Activated T-helper 2 cell treated with anti-CD3 and anti-CD28 coated beads, Interferon-gamma antibody, Interleukin-2, Interleukin-4, amounts not matched to agents 10 μg/mL and 5 μg/mL and 100 μg/mL, durations not matched to agents 14 hours and 24 hours and 36 hours (primary cell): ENCODE data around the gene SDR42E2. TPM values are rescaled to one million over a fixed set of nuclear protein-coding genes. Genes with fewer than 3 reads are reported as not detected.
"Not testable (repeated sequence)": the region's sequence is repeated elsewhere in the genome, so short reads cannot be mapped to it uniquely, and the experiment has no call there.

Source experiments
- DNase-seq: peaks from one replicate; pipeline ENCODE4 v3.0.0; 2021; ENCODE audit warnings: low spot score
- H3K27ac Mint-ChIP-seq: one replicate; pipeline ENCODE4 v1.8.0; 2021; ENCODE audit warnings: mixed read lengths
- H3K27me3 Mint-ChIP-seq: one replicate; pipeline ENCODE4 v1.8.0; 2021; ENCODE audit warnings: low read depth, mixed read lengths
- H3K36me3 Mint-ChIP-seq: one replicate; pipeline ENCODE4 v1.8.0; 2021; ENCODE audit warnings: low read depth, mixed read lengths
- H3K4me1 Mint-ChIP-seq: one replicate; pipeline ENCODE4 v1.8.0; 2021; ENCODE audit warnings: low read depth, mixed read lengths
- H3K4me3 Mint-ChIP-seq: one replicate; pipeline ENCODE4 v1.8.0; 2021; ENCODE audit warnings: low read depth, mild to moderate bottlenecking, moderate library complexity, mixed read lengths
- H3K9me3 Mint-ChIP-seq: one replicate; pipeline ENCODE4 v1.8.0; 2021; ENCODE audit warnings: mixed read lengths
- intact Hi-C: fragments of 100-400 bp; cut with micrococcal nuclease; formaldehyde crosslinking; loops from one replicate; pipeline ENCODE4 v1.15.1; 2023
- total RNA-seq: library from RNA; stranded (reverse); gene quantifications from 2 replicates; pipeline ENCODE4 v1.2.3, GENCODE V29; 2022

The SDR42E2 gene
- total RNA-seq, 1 donor from 2014 or later, result 0.09 TPM

DNA sequence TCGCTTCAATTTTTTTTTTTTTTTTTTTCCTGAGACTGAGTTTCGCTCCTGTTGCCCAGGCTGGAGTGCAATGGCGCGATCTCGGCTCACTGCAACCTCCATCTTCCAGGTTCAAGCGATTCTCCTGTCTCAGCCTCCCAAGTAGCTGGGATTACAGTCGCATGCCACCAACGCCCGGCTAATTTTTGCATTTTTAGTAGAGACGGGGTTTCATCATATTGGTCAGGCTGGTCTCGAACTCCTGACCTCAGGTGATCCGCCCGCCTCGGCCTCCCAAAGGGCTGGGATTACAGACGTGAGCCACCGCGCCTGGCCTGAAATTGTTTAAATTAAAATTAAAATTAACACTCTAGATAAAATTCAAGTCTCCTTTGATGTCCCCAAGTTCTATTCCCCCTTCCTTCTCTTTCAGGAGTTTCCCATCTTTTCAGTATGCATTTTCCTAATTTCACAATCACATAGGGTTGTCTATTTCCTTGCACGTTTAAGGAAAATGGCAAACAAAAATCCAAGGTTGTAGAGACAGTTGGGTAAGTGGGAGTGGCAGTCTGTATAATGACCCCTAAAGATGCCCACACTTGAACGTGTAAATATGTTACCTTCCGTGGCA is 34.4 kb downstream of the SDR42E2 start:
- H3K9me3 Mint-ChIP-seq, DNase-seq, H3K27me3 Mint-ChIP-seq, H3K27ac Mint-ChIP-seq, H3K36me3 Mint-ChIP-seq, intact Hi-C loops: not testable (repeated sequence)
- Mint-ChIP-seq H3K4me3 (peak overlapping the region; percentile 75), H3K4me1 (peaks cover 48% of the 10 kb centered on the region)

DNA sequence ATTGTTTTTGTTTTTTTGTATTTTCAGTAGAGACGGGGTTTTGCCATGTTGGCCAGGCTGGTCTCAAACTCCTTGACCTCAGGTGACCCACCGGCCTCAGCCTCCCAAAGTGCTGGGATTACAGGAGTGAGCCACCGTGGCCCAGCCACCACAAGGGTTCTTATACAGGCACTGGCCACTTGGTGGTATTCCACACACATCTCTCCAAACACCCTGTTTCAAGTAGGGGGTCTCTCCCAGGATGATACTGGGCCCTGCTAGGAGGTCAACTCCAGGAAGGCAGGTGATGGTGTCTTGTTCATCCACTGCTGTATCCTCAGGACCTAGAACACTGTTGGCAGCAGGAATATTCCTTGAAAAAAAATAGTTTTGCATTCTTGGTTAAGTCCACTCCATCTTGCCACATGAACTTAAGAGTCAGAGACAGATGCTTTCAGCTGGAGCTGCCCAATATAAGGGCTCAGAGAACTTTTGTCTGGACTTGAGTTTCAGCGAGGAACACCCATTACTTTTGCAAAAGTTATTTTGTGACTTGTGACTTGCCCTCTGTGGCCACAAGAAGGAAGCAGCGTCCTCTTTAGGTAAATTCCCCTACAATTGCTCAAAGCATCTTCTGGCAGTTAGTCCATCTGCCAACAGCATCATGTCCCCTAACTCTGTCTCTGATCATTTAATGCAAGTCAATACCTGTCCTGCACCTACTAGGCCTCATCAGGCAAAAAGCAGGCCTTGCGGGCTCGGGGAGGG is 36.4 kb downstream of the SDR42E2 start:
- no peaks in the 10 kb centered on the region for H3K9me3 Mint-ChIP-seq
- no peaks in the 10 kb centered on the region for H3K36me3 Mint-ChIP-seq
- peaks cover 34% of the 10 kb centered on the region for H3K4me1 Mint-ChIP-seq
- H3K4me3 Mint-ChIP-seq, result no peak overlapping the region
- DNase-seq, result no peak
- H3K27me3 Mint-ChIP-seq, result no peaks in the 10 kb centered on the region
- H3K27ac Mint-ChIP-seq, result no peak overlapping the region
- intact Hi-C loops, result no loop called here

DNA sequence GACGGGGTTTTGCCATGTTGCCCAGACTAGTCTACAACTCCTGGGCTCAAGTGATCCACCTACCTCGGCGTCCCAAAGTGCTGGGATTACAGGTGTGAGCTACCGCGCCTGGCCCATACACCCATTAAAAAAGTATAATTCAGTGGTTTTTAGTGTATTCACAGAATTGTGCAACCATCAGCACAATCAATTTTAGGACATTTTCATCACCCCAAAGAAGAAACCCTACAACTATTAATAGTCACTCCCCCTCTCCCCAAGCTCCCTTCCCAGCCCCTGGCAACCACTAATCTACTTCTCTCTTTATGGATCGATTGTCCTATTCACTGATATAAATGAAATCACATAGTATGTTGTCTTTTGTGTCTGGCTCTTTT is 39.9 kb downstream of the SDR42E2 start:
- Mint-ChIP-seq H3K36me3 (peaks cover 1% of the 10 kb centered on the region), H3K4me3 (no peak overlapping the region), H3K27ac (no peak overlapping the region), H3K9me3 (no peaks in the 10 kb centered on the region), H3K27me3 (no peaks in the 10 kb centered on the region), H3K4me1 (peaks cover 23% of the 10 kb centered on the region)
- DNase-seq, result no peak
- intact Hi-C loops, result no loop called here

DNA sequence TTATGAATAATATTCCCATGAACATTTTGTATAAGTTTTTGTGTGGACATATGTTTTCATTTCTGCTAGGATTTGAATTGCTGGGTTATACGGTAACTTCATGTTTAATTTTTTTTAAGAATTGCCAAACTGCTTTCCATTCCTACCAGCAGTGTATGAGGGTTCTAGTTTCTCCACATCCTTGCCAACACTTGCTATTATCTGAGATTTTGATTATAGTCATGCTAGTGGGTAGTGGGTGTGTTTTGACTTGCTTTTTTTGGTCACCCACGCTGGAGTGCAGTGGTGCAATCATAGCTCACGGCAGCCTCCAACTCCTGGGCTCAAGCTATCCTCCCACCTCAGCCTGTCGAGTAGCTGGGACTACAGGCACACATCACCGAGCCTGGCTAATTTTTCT is 40.8 kb downstream of the SDR42E2 start:
- H3K4me3 Mint-ChIP-seq, result no peak overlapping the region
- DNase-seq, result no peak
- no peaks in the 10 kb centered on the region for H3K9me3 Mint-ChIP-seq
- intact Hi-C loops, result no loop called here
- no peak overlapping the region for H3K27ac Mint-ChIP-seq
- H3K36me3 Mint-ChIP-seq, result peaks cover 6% of the 10 kb centered on the region
- H3K27me3 Mint-ChIP-seq, result no peaks in the 10 kb centered on the region
- H3K4me1 Mint-ChIP-seq, result peaks cover 29% of the 10 kb centered on the region

DNA sequence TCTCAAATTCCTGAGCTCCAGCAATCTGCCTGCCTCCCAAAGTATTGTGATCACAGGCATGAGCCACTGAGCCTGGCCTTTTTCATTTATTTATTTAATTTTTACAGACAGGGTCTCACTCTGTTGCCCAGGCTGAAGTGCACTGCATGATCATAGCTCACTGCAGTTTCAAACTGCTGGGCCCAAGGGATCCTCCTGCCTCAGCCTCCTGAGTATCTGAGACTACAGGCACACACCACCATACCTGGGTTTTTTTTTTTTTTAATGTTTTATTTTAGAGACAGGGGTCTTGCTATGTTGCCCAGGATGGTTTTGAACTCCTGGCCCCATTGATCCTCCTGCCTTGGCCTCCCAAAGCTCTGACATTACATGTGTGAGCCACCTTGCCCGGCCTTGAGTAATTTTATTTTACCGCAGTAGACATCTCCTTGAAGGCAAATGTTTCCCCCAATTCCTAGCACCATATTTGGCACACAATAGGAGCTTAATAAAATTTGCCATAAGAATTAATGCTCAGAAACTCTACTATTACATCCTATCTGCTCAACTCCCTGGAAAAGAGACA is 41.9 kb downstream of the SDR42E2 start:
- peaks cover 11% of the 10 kb centered on the region for H3K36me3 Mint-ChIP-seq
- no peak for DNase-seq
- peaks cover 26% of the 10 kb centered on the region for H3K4me1 Mint-ChIP-seq
- intact Hi-C loops, result no loop called here
- H3K9me3 Mint-ChIP-seq, result no peaks in the 10 kb centered on the region
- H3K27ac Mint-ChIP-seq, result no peak overlapping the region
- H3K27me3 Mint-ChIP-seq, result no peaks in the 10 kb centered on the region
- H3K4me3 Mint-ChIP-seq, result no peak overlapping the region

DNA sequence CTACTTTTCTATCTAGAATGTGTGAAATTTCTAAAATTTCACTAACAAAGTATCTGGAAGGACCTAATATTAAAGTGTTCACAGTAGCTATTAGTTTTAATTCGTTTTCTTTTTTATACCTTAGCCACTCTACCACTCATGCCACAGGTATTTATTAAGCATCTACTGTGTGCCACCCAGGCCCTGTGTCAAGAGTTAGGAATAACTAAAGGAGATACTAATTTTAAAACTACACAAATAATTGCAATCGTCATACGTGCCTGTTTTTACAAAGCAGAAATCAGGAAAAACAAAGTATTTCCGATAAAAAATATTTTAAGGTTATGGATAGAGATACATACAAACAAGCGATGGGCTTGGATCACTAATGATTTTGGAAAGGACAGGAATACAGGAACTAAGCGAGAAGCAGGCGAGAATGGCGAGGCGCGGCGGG is 43.3 kb downstream of the SDR42E2 start:
- DNase-seq, result no peak
- peaks cover 24% of the 10 kb centered on the region for H3K36me3 Mint-ChIP-seq
- peak overlapping the region; percentile 96 for H3K4me3 Mint-ChIP-seq
- no peaks in the 10 kb centered on the region for H3K27me3 Mint-ChIP-seq
- intact Hi-C loops, result loop anchor here (1.0 to 5.0 kb wide), 4 partner anchors 10 to 92 kb away; partner anchors contain the start of gene POLR3E
- H3K27ac Mint-ChIP-seq, result peak overlapping the region; percentile 78
- no peaks in the 10 kb centered on the region for H3K9me3 Mint-ChIP-seq
- peaks cover 36% of the 10 kb centered on the region for H3K4me1 Mint-ChIP-seq

DNA sequence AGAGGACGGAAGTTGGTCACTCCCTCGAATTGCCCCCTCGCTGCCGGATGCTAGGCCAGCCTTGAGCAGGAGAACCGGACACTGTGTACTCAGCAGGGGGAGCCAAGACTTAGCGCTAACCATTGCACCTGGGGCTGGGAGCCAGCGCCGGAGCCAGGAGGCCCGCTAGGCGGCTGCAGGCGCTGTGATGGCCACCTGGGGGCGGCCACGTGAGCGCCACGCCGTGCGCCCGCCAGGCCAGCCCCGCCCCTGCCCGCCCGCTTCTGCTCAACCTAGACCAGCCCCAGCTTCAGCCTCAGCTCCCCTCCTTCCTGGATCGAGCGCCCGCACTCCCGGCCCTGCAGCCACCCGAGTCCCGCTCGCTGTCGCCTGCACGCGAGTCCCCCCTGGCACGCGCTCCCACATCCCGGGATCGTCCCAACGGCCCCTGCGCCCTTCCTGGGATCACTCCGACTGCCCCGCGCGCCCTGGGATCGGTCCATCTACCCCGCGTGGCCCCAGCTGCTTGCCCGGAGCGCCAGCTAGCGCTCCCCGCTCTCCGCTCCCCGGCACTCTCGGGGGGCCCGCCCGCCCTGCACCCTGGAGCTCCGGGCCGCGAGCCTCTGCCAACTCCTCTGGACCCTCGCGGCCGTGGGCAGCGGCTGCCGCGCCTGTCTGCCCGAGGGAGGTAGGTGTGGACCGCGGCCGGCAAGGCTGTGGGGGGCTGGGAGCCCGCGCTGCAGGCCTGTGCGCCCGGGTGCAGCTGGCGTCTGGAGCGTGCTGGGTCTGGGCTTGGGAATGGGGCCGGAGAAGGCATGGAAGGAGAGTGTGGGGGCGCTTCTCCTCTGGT is 43.9 kb downstream of the SDR42E2 start, which contains the start of gene EEF2K:
EEF2K (plus strand) TSS at position 266 of the 829 bp plus-strand sequence. CDS start 19,452 bp downstream, outside the sequence.
- Mint-ChIP-seq H3K9me3 (no peaks in the 10 kb centered on the region), H3K27me3 (no peaks in the 10 kb centered on the region), H3K27ac (peak within 1 kb of the TSS; percentile 91), H3K36me3 (peaks cover 30% of the 10 kb centered on the region), H3K4me1 (peaks cover 41% of the 10 kb centered on the region), H3K4me3 (peak within 1 kb of the TSS; percentile 96)
- intact Hi-C loops, result loop anchor here (1.0 to 5.0 kb wide), 4 partner anchors 11 to 91 kb away; partner anchors contain the start of gene POLR3E
- peak; percentile 76 for DNase-seq

DNA sequence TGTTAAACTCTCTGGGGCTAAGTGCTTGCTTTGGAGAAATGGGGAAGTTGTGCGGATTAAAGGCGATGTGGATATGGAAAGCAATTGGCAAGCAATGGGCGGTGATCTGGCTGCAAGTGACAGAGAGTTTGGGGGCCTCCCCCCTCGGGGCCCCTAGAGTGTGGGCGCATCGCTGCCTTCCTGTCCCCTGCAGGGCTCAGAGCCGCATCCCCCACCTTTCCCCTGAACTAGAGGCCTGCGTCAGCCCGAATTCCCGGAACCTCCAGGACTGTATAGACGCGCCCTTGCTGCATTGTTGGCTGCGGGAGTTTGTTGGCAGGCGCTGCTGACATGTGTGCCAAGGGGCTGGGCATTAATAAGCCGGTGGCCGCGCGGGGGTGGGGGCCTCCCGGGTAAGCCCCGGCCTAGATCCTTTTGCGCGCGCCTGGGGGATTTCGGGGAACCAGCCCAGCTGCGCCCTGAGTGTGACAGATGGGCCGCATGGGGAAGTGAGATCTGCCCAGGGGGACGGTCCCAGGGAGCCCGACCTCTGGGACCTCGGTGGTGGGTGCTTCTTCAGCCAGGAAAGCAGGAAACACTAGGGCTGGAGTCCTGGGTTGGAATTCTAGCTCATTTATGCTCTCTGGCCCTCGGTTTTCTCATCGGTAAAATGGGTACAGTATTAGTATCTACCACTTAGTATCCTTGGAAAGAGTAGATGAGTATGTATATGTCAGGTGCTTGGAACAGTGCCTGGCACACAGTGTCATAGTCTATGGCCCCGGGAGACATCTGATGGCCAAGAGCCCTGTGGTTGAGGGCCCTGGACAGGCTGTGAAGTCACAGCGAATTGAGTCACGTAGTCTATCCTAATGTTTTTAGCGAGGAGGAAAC is 44.8 kb downstream of the SDR42E2 start:
- intact Hi-C loops, result loop anchor here (1.0 to 5.0 kb wide), 4 partner anchors 12 to 90 kb away; partner anchors contain the start of gene POLR3E
- DNase-seq, result no peak
- peaks cover 37% of the 10 kb centered on the region for H3K36me3 Mint-ChIP-seq
- H3K27me3 Mint-ChIP-seq, result no peaks in the 10 kb centered on the region
- H3K4me3 Mint-ChIP-seq, result peak overlapping the region; percentile 96
- H3K9me3 Mint-ChIP-seq, result no peaks in the 10 kb centered on the region
- peaks cover 44% of the 10 kb centered on the region for H3K4me1 Mint-ChIP-seq
- peak overlapping the region; percentile 91 for H3K27ac Mint-ChIP-seq

DNA sequence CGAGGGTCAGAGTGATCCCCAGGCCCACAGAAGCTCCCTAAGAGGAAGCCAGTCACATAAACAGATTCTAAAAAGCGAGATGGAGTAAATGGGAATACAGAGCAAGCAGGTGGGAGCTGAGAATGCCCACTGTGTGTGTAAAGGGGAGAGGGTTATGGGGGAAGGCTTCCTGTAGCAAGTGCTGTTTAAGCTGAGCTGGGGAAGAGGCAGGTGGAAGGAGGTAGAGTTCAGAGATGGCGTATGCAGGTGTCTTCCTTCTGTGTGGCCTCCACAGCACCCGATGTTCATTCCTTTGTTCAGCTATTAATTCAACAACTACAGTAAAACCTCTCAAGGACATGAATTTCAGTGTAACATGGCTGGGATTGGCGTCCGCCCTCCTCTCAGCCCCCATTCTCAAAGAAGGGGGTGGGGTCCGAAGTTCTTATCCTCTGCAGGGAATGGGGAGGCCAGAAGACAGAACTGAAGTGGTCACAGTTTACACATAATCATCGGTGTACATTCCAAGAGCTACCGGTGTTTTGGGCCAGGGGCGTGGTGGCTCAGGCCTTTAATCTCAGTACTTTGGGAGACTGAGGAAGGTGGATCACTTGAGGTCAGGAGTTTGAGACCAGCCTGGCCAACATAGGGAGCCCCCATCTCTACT is 45.5 kb downstream of the SDR42E2 start:
- peaks cover 41% of the 10 kb centered on the region for H3K36me3 Mint-ChIP-seq
- no peaks in the 10 kb centered on the region for H3K27me3 Mint-ChIP-seq
- intact Hi-C loops, result loop anchor here (2.0 to 5.0 kb wide), 2 partner anchors 17 to 34 kb away; no protein-coding TSS in a partner anchor
- peak overlapping the region; percentile 91 for H3K27ac Mint-ChIP-seq
- no peaks in the 10 kb centered on the region for H3K9me3 Mint-ChIP-seq
- DNase-seq, result no peak
- peak overlapping the region; percentile 96 for H3K4me3 Mint-ChIP-seq
- peaks cover 46% of the 10 kb centered on the region for H3K4me1 Mint-ChIP-seq

DNA sequence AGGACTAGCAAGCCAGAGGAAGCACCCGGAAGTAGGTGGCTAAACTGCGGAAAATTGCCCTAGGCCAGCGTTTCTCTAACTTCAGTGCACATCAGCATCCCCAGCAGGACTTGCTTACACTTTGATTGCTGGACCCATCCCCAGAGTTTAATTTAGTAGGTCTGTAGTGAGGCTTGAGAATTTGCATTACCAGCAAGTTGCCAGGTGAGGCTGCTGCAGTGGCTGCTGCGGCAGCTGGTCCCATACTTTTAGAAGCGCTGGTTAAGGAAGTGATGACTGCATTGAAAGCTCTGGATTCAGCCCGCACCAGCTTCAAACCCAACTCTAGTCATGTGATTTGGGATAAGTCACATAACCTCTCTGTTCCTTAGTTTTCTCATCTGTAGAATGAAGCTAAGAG is 48.0 kb downstream of the SDR42E2 start:
- peak overlapping the region; percentile 43 for H3K27ac Mint-ChIP-seq
- DNase-seq, result no peak
- intact Hi-C loops, result no loop called here
- peaks cover 52% of the 10 kb centered on the region for H3K4me1 Mint-ChIP-seq
- H3K27me3 Mint-ChIP-seq, result no peaks in the 10 kb centered on the region
- H3K9me3 Mint-ChIP-seq, result no peaks in the 10 kb centered on the region
- no peak overlapping the region for H3K4me3 Mint-ChIP-seq
- peaks cover 64% of the 10 kb centered on the region for H3K36me3 Mint-ChIP-seq

DNA sequence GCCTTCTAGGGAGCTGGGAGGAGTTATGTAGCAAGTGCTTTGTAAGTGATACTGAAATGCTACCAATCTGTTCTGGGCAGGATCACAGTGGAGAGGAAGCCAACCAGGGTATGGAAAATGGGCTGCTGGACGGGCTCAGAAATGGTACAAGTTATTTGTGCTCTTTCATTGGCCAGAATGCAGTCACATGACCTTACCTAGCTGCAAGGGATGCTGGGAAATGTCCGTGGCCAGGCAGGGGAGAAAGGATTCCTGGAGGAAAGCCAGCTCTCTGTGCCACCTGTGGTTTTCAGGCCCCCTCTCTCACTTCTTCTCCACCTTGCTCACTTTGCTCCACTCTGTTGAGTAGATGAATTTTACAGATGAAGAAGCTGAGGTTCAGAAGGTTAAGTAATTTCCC is 48.5 kb downstream of the SDR42E2 start:
- Mint-ChIP-seq H3K9me3 (no peaks in the 10 kb centered on the region), H3K4me1 (peaks cover 54% of the 10 kb centered on the region), H3K27me3 (no peaks in the 10 kb centered on the region), H3K36me3 (peaks cover 65% of the 10 kb centered on the region), H3K27ac (no peak overlapping the region), H3K4me3 (no peak overlapping the region)
- no peak for DNase-seq
- intact Hi-C loops, result no loop called here
